ENCODE results near the gene ATG101.

GRCh38 chr12:52082669-52082987, 12.8 kb downstream of the ATG101 start:
- TF ChIP-seq CTCF (IDR thresholded peaks at IDR 0.05) (no peak), EZH2 (IDR thresholded peaks at IDR 0.05) (no peak)

Data from neural progenitor cell (in vitro differentiated cells).